Stimulated activated CD4-positive, alpha-beta T cell treated with anti-CD3 and anti-CD28 coated beads, TNF-alpha, amount 100 ng/mL, for 1 hour (primary cell): ENCODE data around the gene DNASE1.

Source experiments
- DNase-seq, 3 donors: peaks; one replicate each; pipeline ENCODE4 v3.0.0-alpha.2; 2020; ENCODE audit warnings: low read depth in 3 of 3, low spot score in 1 of 3

The DNASE1 gene

DNA sequence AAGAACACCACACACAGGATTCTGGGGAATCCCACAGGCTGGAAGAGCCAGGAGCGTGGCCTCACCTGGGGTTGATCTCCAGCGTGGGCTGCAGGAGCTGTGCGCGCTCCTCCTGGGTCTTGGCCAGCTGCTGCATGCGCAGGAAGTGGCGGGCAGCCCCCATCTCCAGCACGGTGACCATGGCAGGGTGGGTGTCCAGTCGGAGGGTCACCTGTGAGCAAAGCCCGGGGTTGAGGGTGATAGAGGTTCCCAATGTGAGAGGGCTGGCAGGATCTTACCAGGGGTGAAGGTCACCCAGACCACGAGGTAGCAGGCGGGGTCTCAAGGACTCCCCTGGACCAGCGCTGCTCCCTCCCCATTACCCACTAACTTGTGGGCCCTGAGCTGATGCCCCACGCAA, 7.4 kb downstream of the DNASE1 start:
- no peak for DNase-seq

DNA sequence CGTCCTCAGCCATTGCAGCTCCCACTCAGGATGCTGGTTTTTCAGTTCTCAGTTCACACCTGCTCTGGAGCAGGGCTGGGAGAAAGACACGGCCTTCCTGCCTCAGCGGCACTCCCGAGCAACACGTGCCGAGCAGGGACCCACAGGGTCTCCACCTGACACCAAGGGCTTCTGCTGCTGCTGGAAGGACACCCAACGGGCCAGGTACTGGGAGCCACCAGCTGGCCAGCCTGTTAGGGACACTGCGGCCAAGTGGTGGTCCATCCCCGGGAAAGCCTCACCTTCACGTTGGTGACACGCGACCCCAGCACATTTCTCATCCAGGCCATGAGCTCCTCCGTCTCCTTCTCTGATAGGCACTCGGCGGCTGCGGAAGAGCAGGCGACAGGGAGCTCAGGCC, 8.1 kb downstream of the DNASE1 start:
- no peak for DNase-seq

DNA sequence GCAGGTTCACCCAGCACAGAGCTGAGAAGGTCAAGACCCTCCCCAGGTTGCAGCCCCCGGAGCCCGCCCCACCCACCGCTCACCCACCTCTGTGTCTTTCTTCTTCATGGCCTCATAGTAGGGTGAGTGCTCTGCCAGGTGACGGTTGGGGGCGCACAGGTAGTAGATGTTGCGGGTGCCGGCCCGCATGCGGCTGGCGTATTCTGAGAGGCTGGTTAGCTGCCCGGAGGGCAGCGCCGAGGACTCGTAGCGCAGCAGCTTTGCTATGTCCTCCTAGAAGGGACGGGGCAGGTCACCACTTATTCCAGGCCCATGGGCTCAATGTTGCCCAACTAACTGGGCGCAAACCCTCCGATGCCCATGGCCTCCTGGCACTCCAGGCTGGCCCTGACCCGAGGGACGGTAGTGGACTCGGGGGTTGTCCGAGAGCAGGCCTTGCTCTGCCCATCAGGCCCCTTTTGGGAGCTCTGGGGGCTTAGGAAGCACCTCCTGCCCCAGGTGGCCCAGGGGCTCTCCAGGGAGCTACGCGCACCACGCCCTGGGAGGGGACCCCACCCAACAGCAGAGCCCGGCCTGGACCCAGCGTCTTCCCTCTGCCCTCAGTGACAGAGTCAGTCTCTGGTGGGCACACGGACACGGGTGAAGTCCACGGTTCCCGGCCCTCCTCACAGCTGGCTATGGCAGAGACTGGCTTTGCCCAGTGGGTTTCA, 9.9 kb downstream of the DNASE1 start:
- no peak for DNase-seq

DNA sequence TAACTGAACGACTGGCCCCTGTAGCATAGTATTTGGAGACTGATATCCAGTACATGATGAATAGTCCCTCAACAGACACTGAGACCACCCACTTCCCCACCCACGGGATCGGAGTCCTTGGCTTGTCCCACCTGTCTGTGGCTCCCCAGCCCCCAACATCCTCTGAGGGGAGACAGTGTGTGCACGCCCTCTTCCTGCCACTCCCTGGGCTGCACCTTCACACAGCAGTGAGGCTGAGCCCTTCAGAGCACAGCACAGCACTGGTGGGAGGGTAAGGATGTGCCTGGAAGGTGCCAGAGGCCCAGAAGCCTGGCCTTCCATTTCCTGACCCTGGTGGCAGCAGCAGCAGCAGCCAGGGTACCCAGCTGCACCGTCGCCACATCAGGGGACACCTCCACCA, 11.0 kb downstream of the DNASE1 start:
- DNase-seq: no peak

DNA sequence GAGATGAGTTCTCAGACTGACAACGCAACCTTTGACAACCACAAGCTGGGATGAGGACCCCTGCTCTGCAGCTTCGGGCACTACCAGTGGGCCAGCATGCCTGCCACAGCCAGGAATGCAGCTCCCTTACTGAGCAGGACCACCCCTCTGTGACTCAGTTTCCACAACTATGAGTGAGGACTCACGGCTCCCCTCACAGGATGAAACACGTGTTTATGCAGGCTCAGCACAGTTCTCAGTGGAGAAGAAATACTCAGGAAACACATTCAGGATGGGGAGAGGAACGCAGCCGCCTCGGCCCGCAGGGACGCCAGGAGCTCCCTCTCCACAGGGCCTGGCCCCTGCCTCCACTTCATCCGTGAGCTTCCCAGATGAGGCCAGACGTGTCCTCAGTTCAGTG, 14.1 kb downstream of the DNASE1 start:
- DNase-seq: no peak

DNA sequence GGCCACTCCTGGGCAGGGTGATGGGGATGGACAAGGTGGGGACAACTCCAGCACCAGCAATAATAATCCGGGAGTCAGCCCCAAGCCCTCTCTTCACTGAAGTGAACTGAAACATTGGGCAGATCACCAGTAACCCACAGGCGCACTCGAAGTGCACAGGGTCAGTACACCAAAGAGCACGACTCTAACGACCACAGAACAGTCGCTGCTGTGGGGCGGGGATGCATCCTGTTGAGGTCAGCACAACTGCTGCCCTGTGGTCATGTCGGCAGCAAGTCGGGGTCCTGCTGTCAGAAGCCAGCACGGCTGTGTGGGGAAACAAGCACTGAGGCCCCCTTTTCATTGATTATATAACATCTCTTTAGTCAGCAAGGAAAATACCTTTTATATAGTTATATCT, 14.6 kb downstream of the DNASE1 start:
- no peak for DNase-seq

DNA sequence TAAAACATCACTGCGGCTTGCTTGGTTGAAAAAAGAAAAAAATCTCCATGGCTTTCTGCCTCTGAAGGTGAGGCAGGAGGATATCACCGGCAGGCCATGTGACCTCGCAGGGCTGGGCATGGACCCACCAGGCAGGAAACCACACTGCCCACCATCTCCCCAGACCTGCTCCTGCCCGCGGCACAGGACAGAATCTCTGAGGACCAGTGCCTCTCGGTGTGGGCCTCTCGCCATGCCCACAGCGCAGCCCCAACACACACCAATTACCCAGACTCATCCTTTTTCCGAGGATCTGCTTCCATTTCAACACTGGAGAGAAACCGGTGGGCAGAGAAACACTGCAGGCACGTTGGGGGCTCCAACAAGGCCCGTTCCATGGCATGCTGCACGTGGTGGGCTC, 16.2 kb downstream of the DNASE1 start:
- no peak for DNase-seq

DNA sequence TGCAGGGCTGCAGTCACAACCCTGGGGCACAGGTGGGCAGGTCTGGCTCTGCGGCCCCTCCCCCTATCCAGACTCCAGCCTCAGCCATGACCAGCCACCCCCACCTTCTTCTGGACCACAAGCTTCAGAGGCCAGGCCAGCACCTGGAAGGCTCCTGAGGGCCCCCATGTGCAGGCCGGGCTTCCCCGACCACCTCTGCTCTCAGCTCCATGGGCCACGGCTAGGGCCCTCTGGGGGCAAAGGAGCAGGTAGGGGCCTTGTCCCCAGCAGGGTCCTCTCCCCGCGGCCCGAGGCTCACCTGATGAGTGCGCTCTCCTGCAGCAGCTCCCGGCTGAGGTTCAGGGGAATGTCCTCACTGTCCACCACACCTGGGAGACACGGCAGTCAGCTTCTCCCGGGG, 16.9 kb downstream of the DNASE1 start:
- no peak for DNase-seq

DNA sequence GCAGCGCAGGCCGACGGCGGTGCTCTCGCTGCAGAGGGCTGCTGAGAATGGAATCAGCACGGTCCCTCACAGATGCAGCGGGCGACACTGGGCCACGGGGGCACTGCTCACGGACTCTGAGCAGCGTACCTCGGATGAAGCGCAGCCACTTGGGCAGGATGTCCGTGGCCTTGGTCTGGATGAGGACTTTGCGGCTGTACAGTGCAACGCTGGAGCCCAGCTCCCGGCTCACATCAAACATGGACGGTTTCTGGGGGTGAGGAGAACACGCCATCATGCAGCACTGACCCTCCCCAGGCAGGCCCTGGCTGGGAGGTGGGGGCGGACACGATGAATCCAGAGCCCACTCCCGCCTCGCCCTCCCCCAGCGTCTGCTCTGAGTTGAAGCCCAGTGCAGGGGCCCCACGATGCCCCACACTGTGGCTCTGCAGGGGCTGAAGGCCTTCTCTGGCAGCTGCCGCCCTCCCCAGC, 18.1 kb downstream of the DNASE1 start:
- no peak for DNase-seq

DNA sequence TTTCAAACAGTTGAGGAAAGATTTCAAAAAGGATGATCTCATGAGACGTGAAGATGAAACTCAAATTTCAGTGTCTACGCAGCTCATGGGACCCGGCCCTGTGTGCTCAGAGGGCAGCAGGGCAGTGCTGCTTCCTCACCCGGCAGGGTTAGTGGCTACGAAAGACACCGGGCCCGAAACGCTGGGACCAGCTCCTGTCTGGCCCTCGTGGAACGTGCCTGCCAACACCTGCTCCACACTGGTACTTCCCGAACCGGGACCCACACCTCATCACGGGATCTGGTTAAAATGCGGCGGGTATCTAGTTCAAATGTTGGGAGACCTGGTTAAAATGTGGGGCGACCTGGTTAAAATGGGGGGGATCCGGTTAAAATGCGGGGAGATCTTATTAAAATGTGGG, 18.7 kb downstream of the DNASE1 start:
- no peak for DNase-seq

DNA sequence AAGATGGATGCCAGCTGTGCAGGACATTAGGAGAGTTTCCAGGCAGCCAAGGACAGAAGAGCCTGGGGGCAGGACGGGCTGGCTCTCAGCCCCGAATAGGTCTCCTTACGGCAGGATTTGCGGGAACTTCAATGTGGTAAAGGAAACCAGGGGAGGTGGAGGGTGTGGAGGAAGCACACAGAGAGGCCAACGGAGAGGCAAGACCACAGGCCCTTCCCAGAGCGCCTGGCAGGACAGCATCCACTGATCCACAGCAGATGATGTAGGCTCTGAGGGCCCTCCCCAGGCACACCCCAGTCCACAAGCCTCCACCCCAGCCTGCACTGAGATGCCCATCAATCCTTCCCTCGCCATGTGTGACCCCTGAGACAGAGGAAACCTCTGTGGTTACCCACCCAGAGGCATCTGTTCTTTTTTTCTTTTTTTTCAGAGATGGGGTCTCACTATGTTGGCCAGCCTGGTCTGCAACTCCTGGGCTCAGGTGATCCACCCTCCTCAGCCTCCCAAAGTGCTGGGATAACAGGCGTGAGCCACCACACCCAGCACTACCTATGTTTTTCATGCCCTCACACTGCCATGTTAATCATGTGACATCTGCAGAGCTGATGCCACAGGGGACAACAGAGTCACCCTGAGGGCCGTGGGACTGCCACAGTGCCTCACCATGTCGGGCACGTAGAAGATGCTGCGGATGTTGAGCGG, 19.3 kb downstream of the DNASE1 start:
- DNase-seq: no peak

DNA sequence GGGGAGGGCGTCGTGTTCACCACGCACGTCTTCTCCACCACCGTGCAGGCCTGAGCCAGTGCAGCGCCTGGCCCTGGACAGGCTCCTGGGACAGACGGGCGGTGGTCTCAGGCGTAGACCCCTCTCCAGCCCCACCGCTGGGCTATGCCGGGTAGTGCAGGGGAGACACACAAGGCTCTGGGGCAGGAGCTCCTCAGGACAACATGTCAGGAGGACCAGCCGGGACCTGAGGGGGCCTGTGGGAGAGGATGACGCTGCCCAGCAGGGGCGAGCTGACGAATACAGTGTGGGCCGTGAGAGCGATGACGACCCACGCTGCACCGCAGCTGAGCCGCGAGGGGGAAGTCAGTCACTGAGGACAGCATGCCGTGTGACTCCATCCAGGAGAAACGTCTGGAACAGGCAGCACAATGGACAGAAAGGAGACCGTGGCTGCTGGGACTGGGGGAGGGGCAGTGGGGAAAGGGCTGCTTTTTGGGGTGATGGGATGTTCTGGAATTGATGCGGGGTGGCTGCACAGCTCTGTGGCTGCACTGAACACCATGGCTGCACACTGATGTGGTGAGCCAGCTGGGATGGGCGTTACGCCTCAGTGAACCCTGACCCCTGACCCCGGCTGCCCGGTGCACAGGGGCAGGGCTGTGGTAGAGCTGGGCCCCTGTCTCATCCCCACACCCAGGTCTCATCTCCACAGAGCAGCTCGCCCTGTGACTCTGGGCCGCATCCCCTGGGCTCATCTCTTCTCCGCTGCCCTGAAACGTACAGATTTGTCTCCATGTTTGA, 20.2 kb downstream of the DNASE1 start:
- no peak for DNase-seq

DNA sequence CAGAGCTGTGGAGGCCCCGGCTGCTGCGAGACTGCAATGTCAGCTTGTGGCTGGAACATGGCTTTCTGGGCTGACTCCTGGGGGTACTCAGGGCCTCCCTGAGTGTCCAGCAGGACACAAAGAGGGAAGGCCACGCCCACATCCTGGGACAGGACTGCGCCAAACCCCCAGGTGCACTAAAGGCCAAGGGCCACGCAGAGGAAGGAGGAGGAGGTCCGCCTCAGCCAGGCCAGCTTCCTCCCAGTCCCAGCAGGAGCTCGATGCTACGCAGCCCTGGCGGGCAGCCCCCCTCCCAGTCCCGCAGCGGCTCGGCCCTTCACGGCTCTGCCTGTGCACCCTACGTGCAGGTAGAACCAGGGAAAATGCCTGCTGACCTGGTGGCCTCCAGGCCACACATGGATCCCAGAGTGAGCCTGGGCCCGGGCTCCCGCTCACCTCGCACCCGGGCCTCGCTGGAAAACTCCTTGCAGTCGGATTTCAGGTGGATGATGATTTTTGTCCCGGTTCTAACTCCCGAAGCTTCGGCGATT, 21.2 kb downstream of the DNASE1 start:
- DNase-seq: no peak

DNA sequence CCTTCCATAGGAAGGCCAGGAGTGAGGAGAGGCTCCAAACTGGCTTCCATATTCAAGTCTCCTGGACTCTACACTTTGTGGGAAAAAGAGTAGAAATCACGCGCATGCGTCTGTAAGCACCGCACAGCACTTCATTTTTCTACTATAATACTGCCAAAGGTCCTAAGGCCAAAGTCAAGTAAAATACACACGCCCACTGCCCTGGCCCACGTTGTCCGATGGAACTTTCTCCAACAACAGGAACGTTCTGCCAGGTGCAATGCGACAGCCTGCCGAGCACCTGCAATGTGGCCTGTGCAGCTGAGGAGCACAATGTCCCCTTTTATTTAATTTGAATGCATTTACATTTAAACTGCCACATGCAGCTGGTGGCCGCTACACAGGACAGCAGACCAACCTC, 23.5 kb downstream of the DNASE1 start:
- no peak for DNase-seq

DNA sequence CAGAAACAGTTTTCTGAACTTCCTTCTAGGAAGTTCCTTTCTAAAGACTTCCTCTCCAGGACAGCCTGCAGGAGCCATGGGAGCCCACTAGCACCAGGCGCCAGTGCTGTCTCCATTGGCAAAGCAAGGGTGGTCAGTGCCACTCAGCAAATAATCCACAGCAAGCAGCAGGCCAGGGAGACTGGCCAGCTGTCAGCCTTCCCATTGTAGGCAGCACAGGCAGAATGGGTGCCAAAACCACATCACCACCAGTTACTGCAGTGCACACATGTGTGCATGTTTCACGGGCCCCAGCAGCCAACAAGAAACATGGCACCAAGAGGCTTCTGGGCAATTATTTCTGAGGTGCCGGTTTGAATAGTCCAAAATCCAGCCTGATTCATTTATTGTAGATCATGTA, 26.7 kb downstream of the DNASE1 start:
- no peak for DNase-seq

DNA sequence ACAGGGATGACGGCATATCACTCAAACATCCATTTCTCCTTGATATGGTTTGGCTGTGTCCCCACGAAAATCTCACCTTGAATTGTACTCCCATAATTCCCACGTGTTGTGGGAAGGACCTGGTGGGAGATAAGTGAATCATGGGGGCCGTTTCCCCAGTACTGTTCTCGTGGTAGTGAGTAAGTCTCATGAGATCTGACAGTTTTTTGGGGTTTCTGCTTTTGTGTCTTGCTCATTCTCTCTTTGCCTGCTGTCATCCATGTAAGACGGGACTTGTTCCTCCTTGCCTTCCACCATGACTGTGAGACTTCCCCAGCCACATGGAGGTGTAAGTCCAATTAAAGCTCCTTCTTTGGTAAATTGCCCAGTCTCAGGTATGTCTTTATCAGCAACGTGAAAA, 32.5 kb downstream of the DNASE1 start:
- no peak for DNase-seq

DNA sequence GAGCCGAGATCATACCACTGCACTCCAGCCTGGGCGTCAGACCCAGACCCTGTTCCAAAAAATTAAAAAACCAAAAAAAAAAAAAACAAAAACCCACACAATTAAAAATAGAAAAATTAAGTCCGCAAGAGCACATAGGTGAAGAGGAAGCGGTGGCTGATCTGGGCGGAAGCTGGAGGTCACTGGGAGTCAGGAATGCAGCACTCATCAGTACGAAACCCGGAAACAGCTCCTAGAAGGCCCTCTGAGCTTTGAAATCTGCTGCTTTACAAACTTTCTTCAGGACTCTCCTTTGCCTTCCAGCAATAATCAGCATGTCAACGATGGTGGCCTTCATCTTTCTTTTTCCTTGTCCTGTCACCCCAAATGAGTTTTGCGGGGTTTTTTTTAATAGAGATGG, 33.3 kb downstream of the DNASE1 start:
- DNase-seq: no peak

DNA sequence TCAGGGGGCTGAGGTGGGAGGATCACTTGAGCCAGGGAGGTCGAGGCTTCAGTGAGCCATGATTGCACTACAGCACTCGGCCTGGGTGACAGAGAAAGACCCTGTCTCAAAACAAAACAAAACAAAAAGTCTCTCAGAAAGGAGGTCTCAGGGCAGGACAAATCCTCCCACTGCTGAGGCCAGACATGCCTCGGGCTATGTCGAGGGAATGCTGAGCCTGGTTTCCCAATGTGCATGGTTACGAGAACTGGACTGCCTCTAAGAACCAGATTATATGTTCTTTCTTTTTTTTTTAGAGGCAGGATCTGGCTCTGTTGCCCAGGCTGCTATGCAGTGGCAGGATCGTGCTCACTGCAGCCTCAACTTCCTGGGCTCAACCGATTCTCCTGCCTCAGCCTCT, 35.2 kb downstream of the DNASE1 start:
- no peak for DNase-seq

DNA sequence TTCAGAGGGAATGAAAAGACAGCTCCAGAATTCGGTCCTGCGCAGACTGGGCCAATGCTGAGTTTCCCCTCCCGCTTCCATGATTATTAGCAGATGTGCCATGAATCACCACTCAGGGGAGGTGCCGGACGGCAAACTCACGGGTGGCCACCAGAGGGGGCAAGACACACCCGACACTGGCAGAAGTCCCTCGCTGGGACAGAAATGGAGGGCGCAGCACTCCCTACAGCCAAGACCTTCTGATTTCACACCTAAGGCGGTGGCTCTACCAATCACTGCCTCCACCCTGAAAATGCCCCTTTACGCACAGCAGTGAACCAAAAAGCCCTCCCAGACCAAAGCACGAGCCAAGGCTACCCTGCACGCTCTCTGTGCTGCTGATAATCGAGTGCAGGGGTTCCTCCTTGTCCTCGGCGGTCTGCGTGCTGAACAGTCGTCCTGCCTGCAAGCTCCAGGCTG, 36.0 kb downstream of the DNASE1 start:
- peak; percentile 61 to 74 (median 68) for DNase-seq

DNA sequence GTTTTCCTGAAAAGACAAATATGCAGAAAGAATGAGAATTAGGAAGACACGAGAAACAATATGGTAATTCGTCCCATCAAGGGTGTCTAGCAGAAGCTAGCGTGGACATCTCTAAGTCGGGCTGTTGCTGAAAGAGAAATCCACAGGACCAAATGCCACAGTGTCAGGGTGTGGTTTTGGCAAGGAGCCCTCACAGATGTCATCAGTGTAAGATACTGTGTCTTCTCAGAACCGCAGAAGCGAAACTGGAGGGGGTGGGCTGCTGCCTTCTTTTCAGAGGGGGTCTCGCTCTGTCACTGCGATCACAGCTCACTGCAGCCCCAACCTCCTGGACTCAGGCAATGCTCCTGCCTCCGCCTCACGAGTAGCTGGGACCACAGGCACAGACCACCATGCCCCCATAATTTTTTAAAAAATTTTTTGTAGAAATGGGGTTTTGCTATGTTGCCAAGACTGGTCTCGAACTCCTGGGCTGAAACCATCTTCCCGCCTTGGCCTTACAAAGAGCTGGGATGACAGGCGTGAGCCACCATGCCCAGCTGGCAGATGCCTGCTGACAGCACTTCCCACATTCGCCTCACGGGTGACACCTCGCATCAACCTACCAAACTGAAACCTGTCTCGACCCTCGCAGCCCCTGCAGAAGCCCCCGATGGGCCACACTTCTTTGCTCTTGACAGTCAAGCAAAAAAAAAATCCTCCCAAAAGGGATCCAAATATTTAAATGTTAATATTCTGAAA, 36.7 kb downstream of the DNASE1 start:
- DNase-seq: no peak

DNA sequence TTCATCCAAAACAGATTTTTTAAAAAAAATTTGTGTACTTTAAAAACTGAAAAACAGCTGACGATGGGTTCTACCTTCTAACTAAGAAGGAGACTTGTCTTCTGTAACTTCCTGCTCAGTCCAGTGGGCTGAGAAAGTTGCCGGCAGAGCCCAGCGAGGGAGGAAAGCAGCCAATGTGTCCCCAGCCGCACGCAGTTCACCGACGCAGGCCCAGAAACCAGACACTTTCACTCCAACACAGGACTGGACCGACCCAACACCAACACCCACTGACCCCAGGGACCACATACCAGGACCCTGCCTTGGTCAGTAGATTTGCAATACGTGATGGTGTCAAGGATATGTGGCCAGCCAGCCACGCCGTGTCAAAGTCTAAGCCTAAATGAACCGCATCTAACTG, 37.3 kb downstream of the DNASE1 start:
- DNase-seq: no peak
